ENCODE results near the gene XPO4. TPM values are rescaled to one million over a fixed set of nuclear protein-coding genes. Genes with fewer than 3 reads are reported as not detected.

Gene XPO4
- total RNA-seq, 1 donor from 2014 or later = 33.7 TPM

Other genes with a start within 250 kb of the XPO4 start
- 7.6 TPM for gene IL17D, start 199.0 kb downstream of the XPO4 start, total RNA-seq
- gene EEF1AKMT1, start 128.8 kb downstream of the XPO4 start, total RNA-seq = 21.2 TPM
- 2.2 TPM for gene LATS2, start 158.8 kb upstream of the XPO4 start, total RNA-seq
- 45.7 TPM for gene SAP18, start 237.4 kb upstream of the XPO4 start, total RNA-seq

Measured in occipital lobe (tissue), 1 donor.